PC-3 (cell line): ENCODE results near the gene FPGS. TPM values are rescaled to one million over a fixed set of nuclear protein-coding genes. Genes with fewer than 3 reads are reported as not detected.

Experiments
- ATAC-seq: fragments of 200-7000 bp; cut with Tn5 transposase; 2 replicates; pipeline ENCODE4 v1.9.1; 2020; ENCODE audit warnings: mild to moderate bottlenecking, moderate library complexity
- BruUV-seq: library from RNA; stranded (reverse); fragments of 400-500 nt; replicated peaks from 2 replicates; lab custom pipeline; 2021; lab: Mats Ljungman, UMichigan
- CTCF ChIA-PET: fragments of 300-600 bp; sonication (Branson Sonifier 250); formaldehyde crosslinking; loops from one replicate; lab custom pipeline; 2022; ENCODE audit warnings: antibody characterized with exemption; lab: Charles Lee
- POLR2A ChIA-PET: fragments of 300-600 bp; sonication (Branson Sonifier 250); formaldehyde crosslinking; loops from one replicate; lab custom pipeline; 2022; ENCODE audit warnings: antibody characterized with exemption; ENCODE audit not compliant: unreplicated experiment; lab: Charles Lee
- DNase-seq: peaks from one replicate; pipeline ENCODE4 v3.0.0-alpha.2; 2015
- H2AFZ ChIP-seq: fragments of 300-600 bp; sonication (generic); 2 replicates; pipeline ENCODE4 v1.6.0; 2016; ENCODE audit warnings: antibody characterized with exemption, low read length
- H3F3A ChIP-seq: fragments of 300-600 bp; sonication (generic); one replicate; pipeline ENCODE4 v1.6.0; 2017; ENCODE audit warnings: antibody characterized with exemption, low read length, control low read depth, mild to moderate bottlenecking; ENCODE audit not compliant: unreplicated experiment
- H3K27ac ChIP-seq: fragments of 300-600 bp; sonication (generic); 2 replicates; pipeline ENCODE4 v1.5.1; 2016; ENCODE audit warnings: mild to moderate bottlenecking, low read length
- H3K27me3 ChIP-seq: fragments of 300-600 bp; sonication (generic); 2 replicates; pipeline ENCODE4 v1.6.1; 2016; ENCODE audit warnings: low read length, mixed read lengths
- H3K36me3 ChIP-seq: fragments of 300-600 bp; sonication (generic); 2 replicates; pipeline ENCODE4 v1.6.1; 2016; ENCODE audit warnings: low read depth, mixed run types, low read length, mixed read lengths
- H3K4me1 ChIP-seq: fragments of 300-600 bp; sonication (generic); 2 replicates; pipeline ENCODE4 v1.5.1; 2016; ENCODE audit warnings: low read length; ENCODE audit not compliant: insufficient read depth
- H3K4me2 ChIP-seq: fragments of 300-600 bp; sonication (generic); 2 replicates; pipeline ENCODE4 v1.6.0; 2016; ENCODE audit warnings: low read length
- H3K4me3 ChIP-seq: fragments of 300-600 bp; sonication (generic); 2 replicates; pipeline ENCODE4 v1.5.1; 2016; ENCODE audit warnings: mild to moderate bottlenecking, low read length, mixed read lengths
- H3K79me2 ChIP-seq: fragments of 300-600 bp; sonication (generic); 2 replicates; pipeline ENCODE4 v1.6.1; 2017; ENCODE audit warnings: low read length, mixed read lengths
- H3K9ac ChIP-seq: fragments of 300-600 bp; sonication (generic); 2 replicates; pipeline ENCODE4 v1.6.0; 2016; ENCODE audit warnings: mild to moderate bottlenecking, low read length
- H3K9me2 ChIP-seq: fragments of 300-600 bp; sonication (generic); replicated peaks from 2 replicates; pipeline ENCODE4 v1.6.1; 2016; ENCODE audit warnings: mixed run types, low read length, mixed read lengths
- H3K9me3 ChIP-seq: fragments of 300-600 bp; sonication (generic); 2 replicates; pipeline ENCODE4 v1.6.1; 2016; ENCODE audit warnings: low read length, mixed read lengths
- H4K20me1 ChIP-seq: fragments of 300-600 bp; sonication (generic); 2 replicates; pipeline ENCODE4 v1.6.1; 2016; ENCODE audit warnings: low read length, mixed read lengths
- EZH2 ChIP-seq: fragments of 300-600 bp; sonication (generic); IDR thresholded peaks from one replicate; pipeline ENCODE4 v1.6.1; 2017; ENCODE audit warnings: antibody characterized with exemption, mild to moderate bottlenecking, low read length; ENCODE audit not compliant: unreplicated experiment
- EZH2phosphoT487 ChIP-seq: fragments of 300-600 bp; sonication (generic); IDR thresholded peaks from 2 replicates; pipeline ENCODE4 v1.6.1; 2018; ENCODE audit warnings: mild to moderate bottlenecking, antibody characterized with exemption, low read length, borderline replicate concordance
- intact Hi-C: fragments of 100-400 bp; cut with micrococcal nuclease; formaldehyde crosslinking; loops from 2 replicates; pipeline ENCODE4 v1.9.0; 2023
- total RNA-seq: library from RNA; depleted of rRNA; stranded (reverse); fragments of >200 nt; gene quantifications from 2 replicates; pipeline ENCODE4 v1.2.3, GENCODE V29; 2014
- TF ChIP-seq, protein P1 (sequence below): fragments of 300-600 bp; sonication (generic); conservative IDR thresholded peaks from 2 replicates; pipeline ENCODE4 v1.5.1; 2017; ENCODE audit warnings: antibody characterized with exemption, low read depth, mild to moderate bottlenecking, low read length

FPGS gene
- total RNA-seq, 1 experiment from 2014 or later: 78.5 TPM

DNA sequence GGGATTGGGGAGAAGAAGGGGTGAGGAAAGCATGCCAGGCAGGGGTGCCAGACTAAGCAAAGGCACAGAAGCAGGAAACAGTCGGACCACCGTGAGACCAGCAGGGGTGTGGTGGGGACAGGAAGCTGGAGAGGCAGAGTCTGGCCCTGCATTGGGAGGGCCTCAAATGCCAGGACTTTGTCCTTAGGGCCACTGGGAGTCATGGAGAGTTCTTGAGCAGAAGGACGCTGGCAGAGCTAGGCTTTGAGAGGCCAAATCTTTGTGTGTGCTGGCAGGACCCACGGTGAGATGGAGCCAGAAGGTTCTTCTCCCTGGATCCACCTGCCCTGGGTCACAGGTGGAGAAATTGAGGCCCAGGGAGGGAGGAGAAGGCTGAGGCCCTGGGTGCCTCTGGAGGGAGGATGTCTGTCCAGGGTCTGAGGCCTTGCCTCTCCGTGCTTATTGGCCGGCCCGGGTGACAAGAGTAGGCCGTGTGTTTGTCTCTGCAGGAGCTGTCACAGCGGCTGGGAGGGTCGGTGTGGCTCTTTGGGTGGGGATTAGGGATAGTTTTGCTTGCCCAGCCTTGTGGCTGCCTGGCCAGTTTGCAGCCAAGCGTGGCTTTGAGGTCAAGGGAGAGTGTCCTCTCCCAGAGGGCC is 53.5 kb downstream of the FPGS start:
- BruUV-seq: no TSS peak
- Histone ChIP-seq H3K4me2 (no peak overlapping the region), H3K4me3 (no peak overlapping the region), H3F3A (no peaks in the 10 kb centered on the region), H3K9me2 (no peaks in the 10 kb centered on the region), H3K27me3 (no peaks in the 10 kb centered on the region), H2AFZ (no peak overlapping the region), H4K20me1 (no peaks in the 10 kb centered on the region), H3K4me1 (no peaks in the 10 kb centered on the region), H3K9me3 (no peaks in the 10 kb centered on the region), H3K9ac (no peak overlapping the region), H3K36me3 (no peaks in the 10 kb centered on the region), H3K27ac (no peak overlapping the region), H3K79me2 (no peaks in the 10 kb centered on the region)
- ATAC-seq (no peak), DNase-seq (no peak)
- ChIA-PET CTCF (no interaction called here), POLR2A (no interaction called here)
- intact Hi-C loops: no loop called here
- TF ChIP-seq EZH2 (no peak), EZH2phosphoT487 (no peak)
- TF ChIP-seq, protein P1, sequence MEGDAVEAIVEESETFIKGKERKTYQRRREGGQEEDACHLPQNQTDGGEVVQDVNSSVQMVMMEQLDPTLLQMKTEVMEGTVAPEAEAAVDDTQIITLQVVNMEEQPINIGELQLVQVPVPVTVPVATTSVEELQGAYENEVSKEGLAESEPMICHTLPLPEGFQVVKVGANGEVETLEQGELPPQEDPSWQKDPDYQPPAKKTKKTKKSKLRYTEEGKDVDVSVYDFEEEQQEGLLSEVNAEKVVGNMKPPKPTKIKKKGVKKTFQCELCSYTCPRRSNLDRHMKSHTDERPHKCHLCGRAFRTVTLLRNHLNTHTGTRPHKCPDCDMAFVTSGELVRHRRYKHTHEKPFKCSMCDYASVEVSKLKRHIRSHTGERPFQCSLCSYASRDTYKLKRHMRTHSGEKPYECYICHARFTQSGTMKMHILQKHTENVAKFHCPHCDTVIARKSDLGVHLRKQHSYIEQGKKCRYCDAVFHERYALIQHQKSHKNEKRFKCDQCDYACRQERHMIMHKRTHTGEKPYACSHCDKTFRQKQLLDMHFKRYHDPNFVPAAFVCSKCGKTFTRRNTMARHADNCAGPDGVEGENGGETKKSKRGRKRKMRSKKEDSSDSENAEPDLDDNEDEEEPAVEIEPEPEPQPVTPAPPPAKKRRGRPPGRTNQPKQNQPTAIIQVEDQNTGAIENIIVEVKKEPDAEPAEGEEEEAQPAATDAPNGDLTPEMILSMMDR: no peak

DNA sequence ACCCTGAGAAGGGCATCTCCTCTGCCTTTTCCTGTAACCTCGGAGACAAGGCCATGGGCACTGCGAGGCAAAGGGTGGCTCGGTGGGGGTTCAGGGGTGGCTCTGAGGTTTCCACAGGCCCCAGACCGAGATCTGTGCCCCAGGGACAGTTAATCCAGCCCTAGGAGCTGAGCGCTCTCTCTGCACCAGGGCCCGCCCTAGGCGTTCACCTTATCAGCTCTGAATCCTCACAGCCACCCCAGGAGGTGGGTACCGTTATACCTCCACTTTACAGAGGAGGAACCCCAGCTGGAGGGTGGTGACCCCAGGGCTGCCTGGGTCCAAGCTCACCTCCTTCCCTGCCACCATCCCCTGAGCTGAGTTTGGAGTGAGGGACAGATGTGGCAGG is 54.0 kb downstream of the FPGS start:
- ATAC-seq: no peak

DNA sequence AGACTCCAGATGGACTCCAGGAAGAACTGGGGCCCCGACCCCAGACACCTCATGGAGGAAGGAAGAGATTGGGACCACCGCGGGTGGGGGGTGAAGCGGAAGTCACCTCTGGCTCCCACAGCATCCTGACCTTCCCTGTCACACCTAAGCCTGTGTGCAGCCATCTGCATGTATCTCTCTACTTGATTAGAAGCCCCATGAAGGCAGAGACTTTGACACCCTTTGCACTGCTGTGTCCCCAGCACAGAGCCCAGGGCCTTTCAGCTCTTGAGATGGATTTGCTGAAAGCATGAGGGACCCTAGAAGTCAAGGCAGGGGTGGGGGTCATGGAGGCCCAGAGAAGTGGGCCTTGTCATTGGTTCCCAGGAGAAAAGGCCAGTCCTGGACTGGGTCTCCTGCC is 54.6 kb downstream of the FPGS start:
- Histone ChIP-seq H3K4me3 (no peak overlapping the region), H3K4me2 (no peak overlapping the region), H3K9ac (no peak overlapping the region), H3K4me1 (no peaks in the 10 kb centered on the region), H3K27me3 (no peaks in the 10 kb centered on the region), H2AFZ (no peak overlapping the region), H3K9me2 (no peaks in the 10 kb centered on the region), H3K36me3 (no peaks in the 10 kb centered on the region), H4K20me1 (no peaks in the 10 kb centered on the region), H3K27ac (no peak overlapping the region), H3K9me3 (no peaks in the 10 kb centered on the region), H3K79me2 (no peaks in the 10 kb centered on the region), H3F3A (no peaks in the 10 kb centered on the region)
- intact Hi-C loops: no loop called here
- DNase-seq (no peak), ATAC-seq (no peak)
- BruUV-seq: no TSS peak
- ChIA-PET CTCF (no interaction called here), POLR2A (no interaction called here)
- TF ChIP-seq, protein P1: no peak
- no peak for TF ChIP-seq EZH2
- no peak for TF ChIP-seq EZH2phosphoT487

More for the DNA sequence above, 54.0 kb downstream of the FPGS start:
- no TSS peak for BruUV-seq
- Histone ChIP-seq H3K9ac (no peak overlapping the region), H3K4me3 (no peak overlapping the region), H3K9me3 (no peaks in the 10 kb centered on the region), H3K9me2 (no peaks in the 10 kb centered on the region), H3K36me3 (no peaks in the 10 kb centered on the region), H3K4me1 (no peaks in the 10 kb centered on the region), H3K27ac (no peak overlapping the region), H4K20me1 (no peaks in the 10 kb centered on the region), H2AFZ (no peak overlapping the region), H3K27me3 (no peaks in the 10 kb centered on the region), H3F3A (no peaks in the 10 kb centered on the region), H3K4me2 (no peak overlapping the region), H3K79me2 (no peaks in the 10 kb centered on the region)
- no peak for DNase-seq
- intact Hi-C loops: no loop called here
- ChIA-PET CTCF (no interaction called here), POLR2A (no interaction called here)
- no peak for TF ChIP-seq EZH2
- TF ChIP-seq, protein P1: no peak
- no peak for TF ChIP-seq EZH2phosphoT487
